GM03348 (cell line): ENCODE data around the gene CASD1.

ENCODE experiments used
- DNase-seq: peaks from one replicate; pipeline ENCODE4 v3.0.0; 2012; ENCODE audit warnings: low spot score

CASD1 gene

DNA sequence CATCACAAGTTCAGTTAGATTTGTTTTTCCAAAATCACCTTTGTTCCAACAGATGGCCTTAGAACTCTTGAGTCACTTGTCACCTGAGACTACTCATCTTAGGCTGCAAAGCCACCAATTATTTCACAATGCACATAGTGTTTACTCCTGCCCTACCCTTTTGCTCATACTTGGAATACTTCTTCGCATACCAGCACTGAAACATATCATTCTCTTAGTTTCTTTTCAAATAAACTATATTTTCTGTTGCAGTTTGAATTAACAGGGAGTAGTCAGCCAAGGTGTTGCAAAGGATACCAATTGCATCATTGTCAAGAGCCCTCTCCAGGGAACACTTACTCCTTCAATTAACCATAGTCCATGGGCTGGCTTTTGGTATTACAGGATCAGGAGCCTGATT is 71.0 kb downstream of the CASD1 start:
- peak; percentile 29 for DNase-seq

- peak; percentile 11 for DNase-seq
These were observed 74.5 kb downstream of the CASD1 start for GRCh38 chr7:94584113-94584512.

GRCh38 chr7:94588075-94588474 is 78.5 kb downstream of the CASD1 start:
- DNase-seq = no peak

DNA sequence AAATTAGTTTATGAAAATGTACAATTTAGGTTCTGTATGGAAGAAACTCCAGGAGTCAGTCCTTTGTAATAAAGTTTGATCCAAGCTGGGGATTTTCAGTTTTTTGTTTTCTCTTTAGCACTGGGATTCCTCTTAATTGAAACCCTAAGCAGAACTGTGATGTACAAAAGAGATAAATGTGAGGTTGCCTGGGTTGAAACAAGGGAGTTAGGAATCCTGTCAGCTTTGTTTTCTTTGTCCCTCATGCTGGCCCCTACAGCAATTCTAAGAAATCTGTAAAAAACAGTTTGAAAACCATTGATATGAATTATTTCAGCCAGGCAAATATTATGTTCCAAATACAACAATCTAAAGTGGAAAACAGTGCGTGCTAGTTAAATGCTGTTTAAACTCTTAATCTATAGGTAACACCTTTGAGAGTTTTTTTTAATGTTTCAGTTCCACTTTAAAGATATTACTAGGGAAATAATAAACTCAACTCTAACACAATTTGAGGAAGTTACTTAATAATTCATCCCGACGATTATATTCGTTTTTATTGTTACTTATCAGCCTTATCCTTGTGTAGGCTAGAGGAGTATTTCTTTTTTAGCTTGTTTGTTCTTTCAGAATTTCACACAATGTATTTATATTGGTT is 81.0 kb downstream of the CASD1 start:
- DNase-seq = no peak

GRCh38 chr7:94591176-94591575 is 81.6 kb downstream of the CASD1 start:
- no peak for DNase-seq

GRCh38 chr7:94594882-94595281 is 85.3 kb downstream of the CASD1 start:
- DNase-seq = no peak

DNA sequence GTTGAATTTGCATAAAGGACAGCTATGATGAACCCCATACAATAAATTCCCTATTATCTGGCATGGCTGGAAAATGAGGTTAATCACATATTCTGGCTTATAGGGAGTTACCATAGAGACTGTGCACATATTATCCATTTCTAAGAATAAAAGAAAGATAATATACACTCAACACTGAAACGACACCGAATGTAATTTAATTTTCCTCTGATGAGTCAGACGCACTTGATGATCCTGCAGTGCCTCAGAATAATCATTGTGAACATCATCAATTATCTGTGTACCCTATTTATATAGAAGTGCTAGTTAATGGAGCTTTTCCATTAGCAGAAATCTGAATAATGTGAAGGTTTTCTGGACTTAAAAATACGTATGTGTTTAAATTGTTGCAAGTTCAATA is 86.1 kb downstream of the CASD1 start:
- DNase-seq = no peak

DNA sequence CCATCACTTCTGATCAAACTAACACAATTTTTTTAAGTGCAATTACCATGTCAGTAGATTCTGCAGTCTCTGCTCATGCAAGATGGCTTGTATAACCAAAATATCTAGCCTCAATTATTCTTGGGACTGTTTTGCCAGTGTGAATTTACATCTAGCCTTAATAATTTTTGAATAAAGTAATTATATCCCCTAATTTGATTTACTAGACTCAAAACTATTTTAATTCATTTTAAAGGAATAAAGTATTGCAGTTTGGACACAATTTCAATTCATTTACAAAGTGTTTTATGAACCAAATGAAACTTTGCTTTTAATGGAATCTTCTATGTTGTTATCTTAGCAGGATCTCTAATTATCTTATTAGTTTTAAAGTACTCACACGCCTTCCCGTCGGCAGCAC is 90.7 kb downstream of the CASD1 start:
- no peak for DNase-seq

- DNase-seq = no peak
These were observed 92.6 kb downstream of the CASD1 start for GRCh38 chr7:94602181-94602580.

DNA sequence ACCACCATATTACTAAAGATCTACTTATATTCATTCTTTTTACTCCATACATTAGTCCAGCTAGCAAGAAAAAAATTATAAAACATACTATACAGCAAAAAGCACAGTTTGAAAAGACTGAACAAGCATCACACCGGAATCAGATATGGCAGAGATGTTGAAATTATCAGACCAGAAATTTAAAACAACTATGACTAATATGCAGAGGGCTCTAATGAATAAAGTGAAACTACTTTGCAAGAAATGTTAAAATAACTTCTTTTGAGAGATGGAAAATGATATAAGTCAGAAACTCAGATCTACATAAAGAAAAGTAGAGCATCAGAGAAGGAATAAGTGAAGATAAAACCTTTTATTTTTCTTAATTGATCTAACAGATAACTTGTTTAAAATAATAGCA is 95.4 kb downstream of the CASD1 start:
- no peak for DNase-seq
